HEK293 (cell line): ENCODE results near the gene FKBP5.

Source experiments
- CTCF ChIA-PET: fragments of 350-600 bp; formaldehyde crosslinking; extraction: SDS; loops from one replicate; lab custom pipeline; 2021; ENCODE audit warnings: antibody characterized with exemption; lab: Yijun Ruan, JAX
- POLR2A ChIA-PET: fragments of 300-600 bp; formaldehyde crosslinking; extraction: SDS; loops from one replicate; lab custom pipeline; 2020; ENCODE audit warnings: antibody characterized with exemption, inconsistent platforms; lab: Yijun Ruan, JAX
- H3K27ac ChIP-seq: fragments of 200-500 bp; sonication (Bioruptor generic); 2 replicates; pipeline ENCODE4 v1.5.1; 2014; ENCODE audit warnings: low read depth, low read length, control low read depth, inconsistent platforms; ENCODE audit errors: extremely low read depth
- H3K36me3 ChIP-seq, 2 experiments: fragments of 200-500 bp in 1 of 2; sonication (Bioruptor generic) in 1 of 2; 1 replicate in 1 of 2; 2 replicates in 1 of 2; pipeline ENCODE4 v1.5.1; 2014 to 2017; ENCODE audit warnings: inconsistent platforms in 2 of 2, low read length in 2 of 2; ENCODE audit not compliant: control insufficient read depth in 2 of 2, insufficient read depth in 1 of 2
- H3K4me1 ChIP-seq: fragments of 200-500 bp; sonication (Bioruptor generic); 2 replicates; pipeline ENCODE4 v1.5.1; 2014; ENCODE audit warnings: mild to moderate bottlenecking, low read length, inconsistent platforms; ENCODE audit not compliant: control insufficient read depth, insufficient read depth
- H3K4me3 ChIP-seq: 2 replicates; pipeline ENCODE4 v1.5.1; 2011; ENCODE audit warnings: low read depth, mild to moderate bottlenecking, control low read depth, low read length, moderate library complexity
- H3K9me3 ChIP-seq: fragments of 200-500 bp; sonication (Bioruptor generic); 2 replicates; pipeline ENCODE4 v1.5.1; 2014; ENCODE audit warnings: low read depth, low read length, inconsistent platforms; ENCODE audit not compliant: control insufficient read depth, insufficient read depth
- CTCF ChIP-seq: fragments of 450-650 bp; formaldehyde crosslinking; IDR thresholded peaks from 2 replicates; pipeline ENCODE4 v1.5.1; 2016; ENCODE audit warnings: missing biosample characterization, missing genetic modification characterization
- ELK4 ChIP-seq: IDR thresholded peaks from 2 replicates; pipeline ENCODE4 v1.6.1; 2011; ENCODE audit warnings: mild to moderate bottlenecking, low read depth, low read length, borderline replicate concordance
- KLF9 ChIP-seq: fragments of 450-650 bp; formaldehyde crosslinking; IDR thresholded peaks from 2 replicates; pipeline ENCODE4 v1.5.1; 2016; ENCODE audit warnings: missing biosample characterization, missing genetic modification characterization, low read depth
- MZF1 ChIP-seq: fragments of 450-650 bp; formaldehyde crosslinking; IDR thresholded peaks from 2 replicates; pipeline ENCODE4 v1.5.1; 2017; ENCODE audit warnings: missing biosample characterization, missing genetic modification characterization, borderline replicate concordance
- PRDM10 ChIP-seq: fragments of 450-650 bp; formaldehyde crosslinking; IDR thresholded peaks from 2 replicates; pipeline ENCODE4 v1.5.1; 2016; ENCODE audit warnings: missing biosample characterization, missing genetic modification characterization
- PRDM2 ChIP-seq: fragments of 450-650 bp; formaldehyde crosslinking; IDR thresholded peaks from 2 replicates; pipeline ENCODE4 v1.5.1; 2016; ENCODE audit warnings: missing biosample characterization, missing genetic modification characterization, borderline replicate concordance
- WT1 ChIP-seq: fragments of 450-650 bp; formaldehyde crosslinking; IDR thresholded peaks from 2 replicates; pipeline ENCODE4 v1.5.1; 2016; ENCODE audit warnings: missing biosample characterization, missing genetic modification characterization
- ZBTB44 ChIP-seq: fragments of 450-650 bp; IDR thresholded peaks from 2 replicates; pipeline ENCODE4 v1.5.1; 2018; ENCODE audit warnings: missing biosample characterization, mild to moderate bottlenecking, missing genetic modification characterization
- ZBTB8A ChIP-seq: fragments of 450-650 bp; formaldehyde crosslinking; IDR thresholded peaks from 2 replicates; pipeline ENCODE4 v1.5.1; 2016; ENCODE audit warnings: missing biosample characterization, missing genetic modification characterization
- ZFP69B ChIP-seq: fragments of 450-650 bp; formaldehyde crosslinking; IDR thresholded peaks from 2 replicates; pipeline ENCODE4 v1.5.1; 2016; ENCODE audit warnings: missing biosample characterization, missing genetic modification characterization
- ZNF112 ChIP-seq: fragments of 450-650 bp; formaldehyde crosslinking; IDR thresholded peaks from 2 replicates; pipeline ENCODE4 v1.5.0; 2017; ENCODE audit warnings: missing biosample characterization, missing genetic modification characterization
- ZNF16 ChIP-seq: fragments of 450-650 bp; formaldehyde crosslinking; IDR thresholded peaks from 2 replicates; pipeline ENCODE4 v1.5.1; 2016; ENCODE audit warnings: low read depth, missing biosample characterization, missing genetic modification characterization
- ZNF175 ChIP-seq: fragments of 450-650 bp; formaldehyde crosslinking; IDR thresholded peaks from 2 replicates; pipeline ENCODE4 v1.5.1; 2016; ENCODE audit warnings: missing biosample characterization, missing genetic modification characterization
- ZNF214 ChIP-seq: fragments of 450-650 bp; formaldehyde crosslinking; IDR thresholded peaks from 2 replicates; pipeline ENCODE4 v1.5.1; 2017; ENCODE audit warnings: missing biosample characterization, mild to moderate bottlenecking, missing genetic modification characterization, borderline replicate concordance
- ZNF221 ChIP-seq: fragments of 450-650 bp; formaldehyde crosslinking; IDR thresholded peaks from 2 replicates; pipeline ENCODE4 v1.5.1; 2017; ENCODE audit warnings: missing biosample characterization, missing genetic modification characterization, borderline replicate concordance
- ZNF423 ChIP-seq: fragments of 450-650 bp; formaldehyde crosslinking; IDR thresholded peaks from 2 replicates; pipeline ENCODE4 v1.5.1; 2016; ENCODE audit warnings: missing biosample characterization, missing genetic modification characterization
- ZNF48 ChIP-seq: fragments of 450-650 bp; formaldehyde crosslinking; IDR thresholded peaks from 2 replicates; pipeline ENCODE4 v1.5.1; 2016; ENCODE audit warnings: missing biosample characterization, missing genetic modification characterization
- ZNF548 ChIP-seq: fragments of 450-650 bp; formaldehyde crosslinking; IDR thresholded peaks from 2 replicates; pipeline ENCODE4 v1.5.1; 2016; ENCODE audit warnings: missing biosample characterization, missing genetic modification characterization
- ZNF561 ChIP-seq: fragments of 450-650 bp; IDR thresholded peaks from 2 replicates; pipeline ENCODE4 v1.5.1; 2018; ENCODE audit warnings: missing biosample characterization, missing genetic modification characterization, borderline replicate concordance
- ZNF600 ChIP-seq: fragments of 450-650 bp; formaldehyde crosslinking; IDR thresholded peaks from 2 replicates; pipeline ENCODE4 v1.5.1; 2016; ENCODE audit warnings: missing biosample characterization, missing genetic modification characterization
- ZNF76 ChIP-seq: fragments of 450-650 bp; formaldehyde crosslinking; IDR thresholded peaks from 2 replicates; pipeline ENCODE4; 2016; ENCODE audit warnings: low read depth, missing biosample characterization, missing genetic modification characterization, borderline replicate concordance
- ZSCAN30 ChIP-seq: fragments of 450-650 bp; IDR thresholded peaks from 2 replicates; pipeline ENCODE4 v1.5.1; 2018; ENCODE audit warnings: missing biosample characterization, mild to moderate bottlenecking, missing genetic modification characterization, moderate library complexity

The FKBP5 gene

GRCh38 chr6:35731414-35731735 is 42.7 kb upstream of the FKBP5 start (continued):
- no peak for TF ChIP-seq ELK4
- TF ChIP-seq, all 188 proteins: peak for 8

GRCh38 chr6:35730745-35731413 is 42.2 kb upstream of the FKBP5 start:
- Histone ChIP-seq H3K4me1 (peaks cover 21% of the 10 kb centered on the region), H3K27ac (no peak overlapping the region), H3K4me3 (peak overlapping the region; percentile 32), H3K9me3 (no peaks in the 10 kb centered on the region), H3K36me3 (no peaks in the 10 kb centered on the region)
- ChIA-PET POLR2A (no interaction called here), CTCF (interaction anchor here (1.3 to 4.2 kb wide), 3 partner anchors 46 to 147 kb away, joined by 3 to 39 read pairs (median 7); no protein-coding TSS in a partner anchor)
- TF ChIP-seq PRDM10 (tag by site-specific recombination) (peak; percentile 35; the same call in 1 of the 2 replicates), KLF9 (tag by site-specific recombination) (no peak), ZNF16 (no peak), ZNF112 (no peak), ZNF600 (tag by site-specific recombination) (peak; percentile 83), ZNF48 (tag by site-specific recombination) (no peak), ZNF76 (tag by site-specific recombination) (no peak), CTCF (tag by site-specific recombination) (no peak), ZNF214 (tag by site-specific recombination) (no peak), ZNF561 (tag by site-specific recombination) (peak; percentile 34; the same call in 1 of the 2 replicates), WT1 (tag by site-specific recombination) (peak; percentile 7; the same call in 1 of the 2 replicates), ZFP69B (tag by site-specific recombination) (no peak), MZF1 (tag by site-specific recombination) (no peak), ZNF548 (tag by site-specific recombination) (no peak), ZSCAN30 (peak; percentile 57; the same call in 1 of the 2 replicates), ZNF221 (tag by site-specific recombination) (no peak), ZNF175 (tag by site-specific recombination) (no peak), ZNF423 (tag by site-specific recombination) (no peak), PRDM2 (no peak), ZBTB8A (tag by site-specific recombination) (no peak), ZBTB44 (no peak)
